ENCODE measurements around the gene CEP72. TPM values are rescaled to one million over a fixed set of nuclear protein-coding genes. Genes with fewer than 3 reads are reported as not detected.

The CEP72 gene
- total and polyA plus RNA-seq, 2 of the 13 experiments (the other 11 are each of a cell fraction or from before 2014, with no cell fraction given), result 3.4 to 9.4 TPM

DNA sequence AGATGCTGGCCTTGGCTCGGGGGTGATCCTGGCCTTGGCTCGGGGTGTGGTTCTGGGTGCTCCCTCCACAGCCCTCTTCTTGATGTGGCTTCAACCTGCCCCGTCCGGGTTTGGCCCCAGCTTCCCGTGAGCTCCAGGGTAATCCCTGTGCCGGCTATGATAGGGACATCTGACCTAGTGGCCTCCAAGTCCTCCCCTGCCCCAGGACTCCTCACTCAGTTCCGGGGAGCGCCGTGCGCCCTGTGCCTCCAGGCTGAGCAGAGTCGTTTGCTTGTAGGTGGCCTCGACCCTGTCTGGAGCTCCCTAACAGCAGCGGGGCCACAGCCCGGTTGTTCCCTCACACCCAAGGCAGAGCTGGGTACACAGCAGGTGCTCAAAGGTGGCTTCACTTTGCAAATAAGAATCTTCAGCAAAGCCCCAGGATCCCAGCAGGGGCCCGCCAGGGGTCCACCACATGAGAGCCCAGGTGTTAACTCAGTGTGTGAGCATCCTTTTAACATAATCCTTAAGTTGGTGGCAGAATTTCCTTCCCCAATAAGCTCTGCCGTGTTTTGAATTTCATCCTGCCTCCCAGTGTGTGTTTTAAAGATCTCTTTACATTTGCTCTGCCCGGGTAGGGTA is 32.3 kb upstream of the CEP72 start (continued):
- TF ChIP-seq, protein P1, sequence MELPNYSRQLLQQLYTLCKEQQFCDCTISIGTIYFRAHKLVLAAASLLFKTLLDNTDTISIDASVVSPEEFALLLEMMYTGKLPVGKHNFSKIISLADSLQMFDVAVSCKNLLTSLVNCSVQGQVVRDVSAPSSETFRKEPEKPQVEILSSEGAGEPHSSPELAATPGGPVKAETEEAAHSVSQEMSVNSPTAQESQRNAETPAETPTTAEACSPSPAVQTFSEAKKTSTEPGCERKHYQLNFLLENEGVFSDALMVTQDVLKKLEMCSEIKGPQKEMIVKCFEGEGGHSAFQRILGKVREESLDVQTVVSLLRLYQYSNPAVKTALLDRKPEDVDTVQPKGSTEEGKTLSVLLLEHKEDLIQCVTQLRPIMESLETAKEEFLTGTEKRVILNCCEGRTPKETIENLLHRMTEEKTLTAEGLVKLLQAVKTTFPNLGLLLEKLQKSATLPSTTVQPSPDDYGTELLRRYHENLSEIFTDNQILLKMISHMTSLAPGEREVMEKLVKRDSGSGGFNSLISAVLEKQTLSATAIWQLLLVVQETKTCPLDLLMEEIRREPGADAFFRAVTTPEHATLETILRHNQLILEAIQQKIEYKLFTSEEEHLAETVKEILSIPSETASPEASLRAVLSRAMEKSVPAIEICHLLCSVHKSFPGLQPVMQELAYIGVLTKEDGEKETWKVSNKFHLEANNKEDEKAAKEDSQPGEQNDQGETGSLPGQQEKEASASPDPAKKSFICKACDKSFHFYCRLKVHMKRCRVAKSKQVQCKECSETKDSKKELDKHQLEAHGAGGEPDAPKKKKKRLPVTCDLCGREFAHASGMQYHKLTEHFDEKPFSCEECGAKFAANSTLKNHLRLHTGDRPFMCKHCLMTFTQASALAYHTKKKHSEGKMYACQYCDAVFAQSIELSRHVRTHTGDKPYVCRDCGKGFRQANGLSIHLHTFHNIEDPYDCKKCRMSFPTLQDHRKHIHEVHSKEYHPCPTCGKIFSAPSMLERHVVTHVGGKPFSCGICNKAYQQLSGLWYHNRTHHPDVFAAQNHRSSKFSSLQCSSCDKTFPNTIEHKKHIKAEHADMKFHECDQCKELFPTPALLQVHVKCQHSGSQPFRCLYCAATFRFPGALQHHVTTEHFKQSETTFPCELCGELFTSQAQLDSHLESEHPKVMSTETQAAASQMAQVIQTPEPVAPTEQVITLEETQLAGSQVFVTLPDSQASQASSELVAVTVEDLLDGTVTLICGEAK (IDR thresholded peaks at IDR 0.05), result no peak
- TF ChIP-seq, protein P1 (CRISPR knock-in tag; IDR thresholded peaks at IDR 0.05), result no peak
- TF ChIP-seq ATF7-NPFF (CRISPR knock-in tag; IDR thresholded peaks at IDR 0.05; ENCODE audit: low read depth), result no peak
- no peak for TF ChIP-seq KAT8 (CRISPR knock-in tag; IDR thresholded peaks at IDR 0.05)

Measured in HepG2 (cell line).